ENCODE data around the gene CD151. TPM values are rescaled to one million over a fixed set of nuclear protein-coding genes. Genes with fewer than 3 reads are reported as not detected.

The CD151 gene
- total RNA-seq, 1 experiment from 2014 or later, result 115 TPM

DNA sequence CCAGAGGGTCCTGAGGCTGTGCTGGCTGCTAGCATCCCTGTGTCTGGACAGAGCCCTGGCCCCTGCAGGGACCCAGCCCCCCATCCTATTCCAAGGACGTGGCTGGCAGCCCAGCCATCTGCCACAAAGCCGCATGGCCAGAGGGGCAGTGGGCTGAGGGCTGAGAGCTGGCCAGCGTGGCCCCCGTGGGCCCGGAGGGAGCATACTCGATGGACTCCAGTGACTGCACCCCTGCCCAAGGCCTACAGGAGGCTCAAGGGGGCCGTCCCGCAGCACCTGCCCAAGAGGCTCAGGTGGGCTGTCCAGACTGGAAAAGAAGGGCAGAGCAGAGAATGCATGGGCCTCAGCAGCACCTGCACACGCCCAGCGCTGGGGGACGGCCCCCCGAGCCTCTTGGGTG, 23.0 kb downstream of the CD151 start:
- no peak overlapping the region for H3K4me3 Mint-ChIP-seq
- TF ChIP-seq, protein P1, sequence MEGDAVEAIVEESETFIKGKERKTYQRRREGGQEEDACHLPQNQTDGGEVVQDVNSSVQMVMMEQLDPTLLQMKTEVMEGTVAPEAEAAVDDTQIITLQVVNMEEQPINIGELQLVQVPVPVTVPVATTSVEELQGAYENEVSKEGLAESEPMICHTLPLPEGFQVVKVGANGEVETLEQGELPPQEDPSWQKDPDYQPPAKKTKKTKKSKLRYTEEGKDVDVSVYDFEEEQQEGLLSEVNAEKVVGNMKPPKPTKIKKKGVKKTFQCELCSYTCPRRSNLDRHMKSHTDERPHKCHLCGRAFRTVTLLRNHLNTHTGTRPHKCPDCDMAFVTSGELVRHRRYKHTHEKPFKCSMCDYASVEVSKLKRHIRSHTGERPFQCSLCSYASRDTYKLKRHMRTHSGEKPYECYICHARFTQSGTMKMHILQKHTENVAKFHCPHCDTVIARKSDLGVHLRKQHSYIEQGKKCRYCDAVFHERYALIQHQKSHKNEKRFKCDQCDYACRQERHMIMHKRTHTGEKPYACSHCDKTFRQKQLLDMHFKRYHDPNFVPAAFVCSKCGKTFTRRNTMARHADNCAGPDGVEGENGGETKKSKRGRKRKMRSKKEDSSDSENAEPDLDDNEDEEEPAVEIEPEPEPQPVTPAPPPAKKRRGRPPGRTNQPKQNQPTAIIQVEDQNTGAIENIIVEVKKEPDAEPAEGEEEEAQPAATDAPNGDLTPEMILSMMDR (IDR thresholded peaks at IDR 0.05), result no peak
- no peak for TF ChIP-seq TEAD4 (CRISPR knock-in tag; IDR thresholded peaks at IDR 0.05)
- TF ChIP-seq NFE2L1 (CRISPR knock-in tag; IDR thresholded peaks at IDR 0.05), result no peak
- TF ChIP-seq NR1H2 (CRISPR knock-in tag; IDR thresholded peaks at IDR 0.05), result no peak
- CTCF ChIA-PET, result interaction anchor here (1.0 to 3.0 kb wide), 4 partner anchors 8 to 196 kb away, joined by 3 to 22 read pairs (median 12); partner anchors contain the start of genes POLR2L and TSPAN4
- DNase-seq (ENCODE audit: low spot score) (no peak), ATAC-seq (no peak)
- no peak overlapping the region for H3K27ac Mint-ChIP-seq
- H3K27me3 Mint-ChIP-seq (ENCODE audit: low read depth), result peaks cover 3% of the 10 kb centered on the region; the same call in 1 of the 2 replicates
- POLR2A ChIA-PET, result interaction anchor here (1.1 to 1.4 kb wide), 2 partner anchors 11 to 13 kb away, joined by 3 to 7 read pairs; partner anchors contain the start of gene TSPAN4
- H3K4me1 Mint-ChIP-seq, result peaks cover 24% of the 10 kb centered on the region
- no peaks in the 10 kb centered on the region for H3K9me3 Mint-ChIP-seq
- H3K36me3 Mint-ChIP-seq, result no peaks in the 10 kb centered on the region

DNA sequence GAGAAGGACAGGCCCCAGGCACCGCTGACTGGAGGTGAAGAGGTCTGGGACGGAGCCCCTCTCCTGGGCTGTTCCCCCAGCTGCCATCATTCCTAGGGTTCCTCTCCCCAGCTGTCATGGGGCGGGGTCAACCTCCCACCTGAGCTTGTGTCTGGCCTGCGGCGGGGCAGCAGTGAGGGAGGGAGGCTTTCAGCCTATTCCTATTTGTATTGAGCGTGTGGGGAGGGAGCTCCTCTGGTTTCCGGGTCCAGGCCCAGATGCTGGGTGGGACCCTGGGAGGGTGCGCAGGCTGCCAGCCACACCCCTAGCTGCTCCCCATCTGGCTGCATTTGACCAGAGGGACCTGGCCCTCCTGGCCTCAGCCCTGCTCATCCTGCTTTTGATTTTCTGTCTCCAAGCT, 23.6 kb downstream of the CD151 start:
- H3K27ac Mint-ChIP-seq, result no peak overlapping the region
- H3K4me1 Mint-ChIP-seq, result peaks cover 22% of the 10 kb centered on the region
- no peak overlapping the region for H3K4me3 Mint-ChIP-seq
- CTCF ChIA-PET, result interaction anchor here (0.9 to 3.0 kb wide), 6 partner anchors 9 to 195 kb away, joined by 3 to 22 read pairs (median 8); partner anchors contain the start of genes POLR2L and TSPAN4
- peaks cover 3% of the 10 kb centered on the region; the same call in 1 of the 2 replicates for H3K27me3 Mint-ChIP-seq (ENCODE audit: low read depth)
- ATAC-seq (no peak; the same call in 1 of the 2 replicates), DNase-seq (ENCODE audit: low spot score) (no peak)
- POLR2A ChIA-PET, result interaction anchor here (1.1 to 1.4 kb wide), 2 partner anchors 12 to 14 kb away, joined by 3 to 7 read pairs; partner anchors contain the start of gene TSPAN4
- no peaks in the 10 kb centered on the region for H3K9me3 Mint-ChIP-seq
- no peaks in the 10 kb centered on the region for H3K36me3 Mint-ChIP-seq
- TF ChIP-seq ETV6 (CRISPR knock-in tag; IDR thresholded peaks at IDR 0.05) (no peak), FOXJ3 (CRISPR knock-in tag; IDR thresholded peaks at IDR 0.05; ENCODE audit: borderline replicate concordance) (no peak), SMAD4 (CRISPR knock-in tag; IDR thresholded peaks at IDR 0.05) (no peak), RELA (CRISPR knock-in tag; IDR thresholded peaks at IDR 0.05; ENCODE audit: borderline replicate concordance) (no peak), FOXK1 (CRISPR knock-in tag; IDR thresholded peaks at IDR 0.05) (no peak), NR3C1 (CRISPR knock-in tag; conservative IDR thresholded peaks at IDR 0.05; ENCODE audit: low read depth) (no peak), ZBTB21 (CRISPR knock-in tag; IDR thresholded peaks at IDR 0.05; ENCODE audit: borderline replicate concordance) (no peak), NFYB (CRISPR knock-in tag; conservative IDR thresholded peaks at IDR 0.05; ENCODE audit: low read depth) (no peak), SMAD3 (CRISPR knock-in tag; IDR thresholded peaks at IDR 0.05; ENCODE audit: borderline replicate concordance) (no peak)
- TF ChIP-seq, protein P2, sequence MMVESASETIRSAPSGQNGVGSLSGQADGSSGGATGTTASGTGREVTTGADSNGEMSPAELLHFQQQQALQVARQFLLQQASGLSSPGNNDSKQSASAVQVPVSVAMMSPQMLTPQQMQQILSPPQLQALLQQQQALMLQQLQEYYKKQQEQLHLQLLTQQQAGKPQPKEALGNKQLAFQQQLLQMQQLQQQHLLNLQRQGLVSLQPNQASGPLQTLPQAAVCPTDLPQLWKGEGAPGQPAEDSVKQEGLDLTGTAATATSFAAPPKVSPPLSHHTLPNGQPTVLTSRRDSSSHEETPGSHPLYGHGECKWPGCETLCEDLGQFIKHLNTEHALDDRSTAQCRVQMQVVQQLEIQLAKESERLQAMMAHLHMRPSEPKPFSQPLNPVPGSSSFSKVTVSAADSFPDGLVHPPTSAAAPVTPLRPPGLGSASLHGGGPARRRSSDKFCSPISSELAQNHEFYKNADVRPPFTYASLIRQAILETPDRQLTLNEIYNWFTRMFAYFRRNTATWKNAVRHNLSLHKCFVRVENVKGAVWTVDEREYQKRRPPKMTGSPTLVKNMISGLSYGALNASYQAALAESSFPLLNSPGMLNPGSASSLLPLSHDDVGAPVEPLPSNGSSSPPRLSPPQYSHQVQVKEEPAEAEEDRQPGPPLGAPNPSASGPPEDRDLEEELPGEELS (CRISPR knock-in tag; IDR thresholded peaks at IDR 0.05), result no peak
- TF ChIP-seq, protein P3, sequence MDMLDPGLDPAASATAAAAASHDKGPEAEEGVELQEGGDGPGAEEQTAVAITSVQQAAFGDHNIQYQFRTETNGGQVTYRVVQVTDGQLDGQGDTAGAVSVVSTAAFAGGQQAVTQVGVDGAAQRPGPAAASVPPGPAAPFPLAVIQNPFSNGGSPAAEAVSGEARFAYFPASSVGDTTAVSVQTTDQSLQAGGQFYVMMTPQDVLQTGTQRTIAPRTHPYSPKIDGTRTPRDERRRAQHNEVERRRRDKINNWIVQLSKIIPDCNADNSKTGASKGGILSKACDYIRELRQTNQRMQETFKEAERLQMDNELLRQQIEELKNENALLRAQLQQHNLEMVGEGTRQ (CRISPR knock-in tag; IDR thresholded peaks at IDR 0.05), result no peak
- TF ChIP-seq, protein P4, sequence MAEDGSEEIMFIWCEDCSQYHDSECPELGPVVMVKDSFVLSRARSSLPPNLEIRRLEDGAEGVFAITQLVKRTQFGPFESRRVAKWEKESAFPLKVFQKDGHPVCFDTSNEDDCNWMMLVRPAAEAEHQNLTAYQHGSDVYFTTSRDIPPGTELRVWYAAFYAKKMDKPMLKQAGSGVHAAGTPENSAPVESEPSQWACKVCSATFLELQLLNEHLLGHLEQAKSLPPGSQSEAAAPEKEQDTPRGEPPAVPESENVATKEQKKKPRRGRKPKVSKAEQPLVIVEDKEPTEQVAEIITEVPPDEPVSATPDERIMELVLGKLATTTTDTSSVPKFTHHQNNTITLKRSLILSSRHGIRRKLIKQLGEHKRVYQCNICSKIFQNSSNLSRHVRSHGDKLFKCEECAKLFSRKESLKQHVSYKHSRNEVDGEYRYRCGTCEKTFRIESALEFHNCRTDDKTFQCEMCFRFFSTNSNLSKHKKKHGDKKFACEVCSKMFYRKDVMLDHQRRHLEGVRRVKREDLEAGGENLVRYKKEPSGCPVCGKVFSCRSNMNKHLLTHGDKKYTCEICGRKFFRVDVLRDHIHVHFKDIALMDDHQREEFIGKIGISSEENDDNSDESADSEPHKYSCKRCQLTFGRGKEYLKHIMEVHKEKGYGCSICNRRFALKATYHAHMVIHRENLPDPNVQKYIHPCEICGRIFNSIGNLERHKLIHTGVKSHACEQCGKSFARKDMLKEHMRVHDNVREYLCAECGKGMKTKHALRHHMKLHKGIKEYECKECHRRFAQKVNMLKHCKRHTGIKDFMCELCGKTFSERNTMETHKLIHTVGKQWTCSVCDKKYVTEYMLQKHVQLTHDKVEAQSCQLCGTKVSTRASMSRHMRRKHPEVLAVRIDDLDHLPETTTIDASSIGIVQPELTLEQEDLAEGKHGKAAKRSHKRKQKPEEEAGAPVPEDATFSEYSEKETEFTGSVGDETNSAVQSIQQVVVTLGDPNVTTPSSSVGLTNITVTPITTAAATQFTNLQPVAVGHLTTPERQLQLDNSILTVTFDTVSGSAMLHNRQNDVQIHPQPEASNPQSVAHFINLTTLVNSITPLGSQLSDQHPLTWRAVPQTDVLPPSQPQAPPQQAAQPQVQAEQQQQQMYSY (CRISPR knock-in tag; IDR thresholded peaks at IDR 0.05), result no peak
- TF ChIP-seq, protein P5, sequence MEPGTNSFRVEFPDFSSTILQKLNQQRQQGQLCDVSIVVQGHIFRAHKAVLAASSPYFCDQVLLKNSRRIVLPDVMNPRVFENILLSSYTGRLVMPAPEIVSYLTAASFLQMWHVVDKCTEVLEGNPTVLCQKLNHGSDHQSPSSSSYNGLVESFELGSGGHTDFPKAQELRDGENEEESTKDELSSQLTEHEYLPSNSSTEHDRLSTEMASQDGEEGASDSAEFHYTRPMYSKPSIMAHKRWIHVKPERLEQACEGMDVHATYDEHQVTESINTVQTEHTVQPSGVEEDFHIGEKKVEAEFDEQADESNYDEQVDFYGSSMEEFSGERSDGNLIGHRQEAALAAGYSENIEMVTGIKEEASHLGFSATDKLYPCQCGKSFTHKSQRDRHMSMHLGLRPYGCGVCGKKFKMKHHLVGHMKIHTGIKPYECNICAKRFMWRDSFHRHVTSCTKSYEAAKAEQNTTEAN (CRISPR knock-in tag; IDR thresholded peaks at IDR 0.05), result no peak
- TF ChIP-seq, protein P6, sequence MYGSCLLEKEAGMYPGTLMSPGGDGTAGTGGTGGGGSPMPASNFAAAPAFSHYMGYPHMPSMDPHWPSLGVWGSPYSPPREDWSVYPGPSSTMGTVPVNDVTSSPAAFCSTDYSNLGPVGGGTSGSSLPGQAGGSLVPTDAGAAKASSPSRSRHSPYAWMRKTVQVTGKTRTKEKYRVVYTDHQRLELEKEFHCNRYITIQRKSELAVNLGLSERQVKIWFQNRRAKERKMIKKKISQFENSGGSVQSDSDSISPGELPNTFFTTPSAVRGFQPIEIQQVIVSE (CRISPR knock-in tag; IDR thresholded peaks at IDR 0.05; ENCODE audit: borderline replicate concordance), result no peak
- TF ChIP-seq, protein P7, sequence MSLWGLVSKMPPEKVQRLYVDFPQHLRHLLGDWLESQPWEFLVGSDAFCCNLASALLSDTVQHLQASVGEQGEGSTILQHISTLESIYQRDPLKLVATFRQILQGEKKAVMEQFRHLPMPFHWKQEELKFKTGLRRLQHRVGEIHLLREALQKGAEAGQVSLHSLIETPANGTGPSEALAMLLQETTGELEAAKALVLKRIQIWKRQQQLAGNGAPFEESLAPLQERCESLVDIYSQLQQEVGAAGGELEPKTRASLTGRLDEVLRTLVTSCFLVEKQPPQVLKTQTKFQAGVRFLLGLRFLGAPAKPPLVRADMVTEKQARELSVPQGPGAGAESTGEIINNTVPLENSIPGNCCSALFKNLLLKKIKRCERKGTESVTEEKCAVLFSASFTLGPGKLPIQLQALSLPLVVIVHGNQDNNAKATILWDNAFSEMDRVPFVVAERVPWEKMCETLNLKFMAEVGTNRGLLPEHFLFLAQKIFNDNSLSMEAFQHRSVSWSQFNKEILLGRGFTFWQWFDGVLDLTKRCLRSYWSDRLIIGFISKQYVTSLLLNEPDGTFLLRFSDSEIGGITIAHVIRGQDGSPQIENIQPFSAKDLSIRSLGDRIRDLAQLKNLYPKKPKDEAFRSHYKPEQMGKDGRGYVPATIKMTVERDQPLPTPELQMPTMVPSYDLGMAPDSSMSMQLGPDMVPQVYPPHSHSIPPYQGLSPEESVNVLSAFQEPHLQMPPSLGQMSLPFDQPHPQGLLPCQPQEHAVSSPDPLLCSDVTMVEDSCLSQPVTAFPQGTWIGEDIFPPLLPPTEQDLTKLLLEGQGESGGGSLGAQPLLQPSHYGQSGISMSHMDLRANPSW (CRISPR knock-in tag; conservative IDR thresholded peaks at IDR 0.05; ENCODE audit: low read depth), result no peak

All from WTC11 (cell line).